Right atrium auricular region (tissue), 2 donors: ENCODE results near the gene THOC7. TPM values are rescaled to one million over a fixed set of nuclear protein-coding genes. Genes with fewer than 3 reads are reported as not detected.

ENCODE experiments used
- DNase-seq: peaks from one replicate; pipeline ENCODE4 v3.0.0-alpha.2; 2019; ENCODE audit warnings: low spot score
- H3K27ac ChIP-seq, 2 donors: fragments of 200-600 bp; sonication (generic); 1 replicate in 1 of 2; 2 replicates in 1 of 2; pipeline ENCODE4 v1.5.1; 2016 to 2019
- H3K27me3 ChIP-seq, 2 donors: fragments of 200-600 bp; sonication (generic); one replicate each; pipeline versions ENCODE4 v1.5.1 to v1.6.0; 2017 to 2019
- H3K36me3 ChIP-seq: fragments of 200-600 bp; sonication (generic); one replicate; pipeline ENCODE4 v1.5.1; 2016
- H3K4me1 ChIP-seq, 2 donors: fragments of 200-600 bp; sonication (generic); one replicate each; pipeline versions ENCODE4 v1.5.1 to v1.6.0; 2017 to 2019
- H3K4me3 ChIP-seq, 2 donors: fragments of 200-600 bp; sonication (generic); 1 replicate in 1 of 2; 2 replicates in 1 of 2; pipeline ENCODE4 v1.5.1; 2017 to 2019; ENCODE audit warnings: mild to moderate bottlenecking in 1 of 2, moderate library complexity in 1 of 2
- H3K9me3 ChIP-seq, 2 donors: fragments of 200-600 bp; sonication (generic); one replicate each; pipeline ENCODE4 v1.5.1; 2019
- CTCF ChIP-seq, 2 donors: fragments of 200-600 bp; sonication (generic); IDR thresholded peaks; one replicate each; pipeline ENCODE4 v1.5.1; 2019; ENCODE audit warnings: antibody characterized with exemption in 2 of 2
- total RNA-seq, 2 donors: library from RNA; depleted of rRNA; stranded (reverse); fragments of >200 nt; gene quantifications; one replicate each; pipeline ENCODE4 v1.1.0, GENCODE V29; 2016

Gene THOC7
- total RNA-seq, 2 donors from 2014 or later = 55.1 to 63.6 TPM

DNA sequence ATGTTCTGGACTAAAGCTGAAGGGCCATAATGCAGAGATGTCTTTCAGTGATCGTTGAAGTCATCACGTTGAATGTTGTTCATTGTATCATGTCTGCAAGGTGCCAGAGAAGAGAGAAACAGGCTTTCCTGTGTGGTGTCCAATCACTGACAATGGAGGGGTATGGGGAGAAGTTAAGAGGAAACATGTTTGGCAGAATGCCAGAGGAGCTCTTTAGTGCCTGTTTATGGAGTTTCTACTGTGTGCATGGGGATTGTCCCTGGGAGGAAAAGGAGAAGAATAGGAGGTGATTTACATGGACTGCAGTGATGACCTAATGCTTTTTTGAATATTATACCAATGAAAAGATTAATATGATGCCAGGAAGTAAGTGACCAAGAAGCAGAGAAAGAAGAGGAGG is 36.9 kb upstream of the THOC7 start:
- DNase-seq = no peak
- no peak overlapping the region for H3K4me3 ChIP-seq
- peaks cover 10% of the 10 kb centered on the region for H3K36me3 ChIP-seq
- no peaks in the 10 kb centered on the region for H3K27me3 ChIP-seq
- H3K9me3 ChIP-seq = no peaks in the 10 kb centered on the region
- H3K4me1 ChIP-seq = peaks cover 0 to 11% of the 10 kb centered on the region in 2 donors
- no peak overlapping the region for H3K27ac ChIP-seq
- TF ChIP-seq CTCF (IDR thresholded peaks at IDR 0.05) = no peak

DNA sequence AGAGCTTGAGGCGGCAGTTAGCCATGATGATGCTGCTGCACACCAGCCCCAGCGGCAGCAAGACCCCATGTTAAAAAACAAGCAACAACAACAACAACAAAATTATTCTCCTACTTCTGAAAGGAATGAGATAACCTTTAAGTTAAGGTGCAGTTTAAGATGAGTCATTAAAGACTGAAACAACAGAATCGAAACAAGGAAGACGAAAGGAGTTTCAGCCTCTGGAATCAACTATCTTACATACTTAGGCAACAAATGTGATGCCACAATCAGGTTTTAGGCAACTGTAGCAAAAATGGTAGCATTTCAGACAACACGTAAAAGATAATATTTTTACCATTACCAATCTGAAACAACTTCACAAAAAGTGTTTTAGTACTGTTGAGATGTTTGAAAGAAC is 36.4 kb upstream of the THOC7 start:
- Histone ChIP-seq H3K36me3 (peaks cover 10% of the 10 kb centered on the region), H3K27me3 (no peaks in the 10 kb centered on the region), H3K4me3 (no peak overlapping the region), H3K4me1 (peaks cover 0 to 15% of the 10 kb centered on the region in 2 donors), H3K9me3 (no peaks in the 10 kb centered on the region), H3K27ac (no peak overlapping the region)
- TF ChIP-seq CTCF (IDR thresholded peaks at IDR 0.05) = no peak
- DNase-seq = no peak

DNA sequence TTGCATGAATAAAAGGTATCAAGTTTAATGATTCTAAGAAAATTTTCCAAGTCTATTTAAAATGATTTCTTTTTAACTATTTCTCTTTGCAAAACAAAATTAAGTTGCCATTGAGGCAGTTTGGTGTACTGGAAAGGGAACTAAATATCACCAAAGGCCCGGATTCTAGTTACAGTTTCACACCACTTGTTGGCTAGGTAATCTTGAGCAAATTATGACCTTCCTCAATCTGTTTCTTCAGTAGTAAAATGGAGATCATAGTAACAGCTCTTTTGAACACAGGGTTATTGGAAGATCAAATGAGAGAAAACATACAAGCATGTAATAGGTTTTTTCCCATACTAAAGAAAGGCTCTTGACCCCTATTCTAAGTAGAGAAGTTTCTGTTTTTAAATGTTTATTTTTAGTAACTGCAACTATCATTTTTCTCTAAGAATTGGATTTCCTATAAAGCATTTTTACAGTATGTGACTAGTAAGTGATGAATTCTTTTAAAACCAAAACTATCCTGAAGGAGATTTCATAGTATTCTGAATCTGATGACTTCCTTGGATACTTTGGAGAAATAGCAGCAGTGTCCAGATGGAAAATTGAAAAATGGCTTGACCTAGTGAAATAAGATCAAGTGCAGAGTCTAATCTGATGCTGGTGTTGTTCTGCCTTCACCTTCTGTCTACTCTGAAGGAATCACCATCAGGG is 32.9 kb upstream of the THOC7 start:
- H3K27ac ChIP-seq = no peak overlapping the region
- peaks cover 10% of the 10 kb centered on the region for H3K36me3 ChIP-seq
- H3K27me3 ChIP-seq = no peaks in the 10 kb centered on the region
- no peaks in the 10 kb centered on the region for H3K9me3 ChIP-seq
- H3K4me3 ChIP-seq = no peak overlapping the region
- no peak for DNase-seq
- peaks cover 0 to 15% of the 10 kb centered on the region in 2 donors for H3K4me1 ChIP-seq
- no peak for TF ChIP-seq CTCF (IDR thresholded peaks at IDR 0.05)

GRCh38 chr3:63895422-63896189 is 32.0 kb upstream of the THOC7 start:
- H3K4me3 ChIP-seq = no peak overlapping the region

DNA sequence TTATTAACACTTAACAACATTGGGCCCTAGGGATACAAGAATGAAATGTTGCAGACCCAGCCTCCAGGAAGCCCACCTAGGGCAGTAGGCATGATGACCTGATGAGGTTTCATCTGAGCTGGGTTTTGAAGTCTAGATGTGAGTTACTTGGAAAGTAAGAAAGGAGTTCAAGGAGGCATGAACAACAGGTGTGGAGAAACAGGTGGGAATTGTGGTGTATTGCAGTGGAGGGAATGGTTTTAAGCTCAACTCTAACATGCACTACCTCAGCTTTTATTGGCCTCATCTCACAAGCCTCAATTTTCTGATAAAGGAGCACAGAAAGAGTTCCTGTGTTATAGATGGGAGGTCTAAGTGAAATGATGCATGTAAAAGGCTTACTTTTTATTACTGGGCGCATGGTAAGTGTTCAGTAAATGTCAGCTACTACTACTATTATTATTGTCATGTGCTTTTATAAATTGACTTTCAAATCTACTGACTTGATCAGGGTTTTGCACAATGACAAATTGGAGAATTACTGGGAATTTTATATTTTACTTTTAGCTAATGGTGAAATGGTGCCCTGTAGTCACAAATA is 29.3 kb upstream of the THOC7 start:
- no peak for TF ChIP-seq CTCF (IDR thresholded peaks at IDR 0.05)
- Histone ChIP-seq H3K4me1 (peaks cover 0 to 12% of the 10 kb centered on the region in 2 donors), H3K27ac (no peak overlapping the region), H3K36me3 (no peaks in the 10 kb centered on the region), H3K9me3 (no peaks in the 10 kb centered on the region), H3K27me3 (no peaks in the 10 kb centered on the region), H3K4me3 (no peak overlapping the region)
- no peak for DNase-seq

More at GRCh38 chr3:63895422-63896189, 32.0 kb upstream of the THOC7 start:
- no peaks in the 10 kb centered on the region for H3K9me3 ChIP-seq
- H3K36me3 ChIP-seq = peaks cover 10% of the 10 kb centered on the region
- H3K27ac ChIP-seq = no peak overlapping the region
- peaks cover 0 to 13% of the 10 kb centered on the region in 2 donors for H3K4me1 ChIP-seq
- no peak for TF ChIP-seq CTCF (IDR thresholded peaks at IDR 0.05)
- no peak for DNase-seq
- no peaks in the 10 kb centered on the region for H3K27me3 ChIP-seq
